ENCODE measurements around the gene RCOR1. TPM values are rescaled to one million over a fixed set of nuclear protein-coding genes. Genes with fewer than 3 reads are reported as not detected.
A peak's percentile ranks its signal among the peaks of the same experiment; 100 is the strongest.

RCOR1 gene
- total RNA-seq, 1 donor = 23.7 TPM

- no peak for TF ChIP-seq CTCF (IDR thresholded peaks at IDR 0.05; ENCODE audit: insufficient read depth, low read depth, low read length)
- no peak for DNase-seq (ENCODE audit: low read depth)
- H3K4me3 ChIP-seq (ENCODE audit: low read depth, low read length) = no peak overlapping the region
These were observed 54.2 kb downstream of the RCOR1 start for GRCh38 chr14:102646615-102647014.

DNA sequence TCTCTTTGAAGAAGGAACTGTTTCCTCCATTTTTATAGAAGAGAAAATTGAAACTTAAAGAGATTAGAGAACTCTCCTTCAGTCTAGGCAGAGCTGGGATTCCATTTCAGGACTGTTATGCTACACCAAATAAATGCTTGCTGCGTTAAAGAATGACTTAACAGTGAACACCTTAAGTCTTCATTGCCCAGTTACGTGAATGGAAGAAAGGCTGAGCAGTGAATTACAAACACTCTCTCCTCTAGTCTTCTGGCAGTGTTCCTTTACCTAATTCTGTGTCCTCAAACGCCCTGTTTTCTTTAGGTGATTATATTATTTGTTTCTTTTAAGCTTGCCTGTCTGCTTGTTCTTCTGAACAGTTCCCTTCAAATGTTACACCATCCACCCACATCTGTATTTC lies 59.7 kb downstream of the RCOR1 start:
- no peak for TF ChIP-seq CTCF (IDR thresholded peaks at IDR 0.05; ENCODE audit: insufficient read depth, low read depth, low read length)
- H3K4me3 ChIP-seq (ENCODE audit: low read depth, low read length) = no peak overlapping the region
- no peak for DNase-seq (ENCODE audit: low read depth)

DNA sequence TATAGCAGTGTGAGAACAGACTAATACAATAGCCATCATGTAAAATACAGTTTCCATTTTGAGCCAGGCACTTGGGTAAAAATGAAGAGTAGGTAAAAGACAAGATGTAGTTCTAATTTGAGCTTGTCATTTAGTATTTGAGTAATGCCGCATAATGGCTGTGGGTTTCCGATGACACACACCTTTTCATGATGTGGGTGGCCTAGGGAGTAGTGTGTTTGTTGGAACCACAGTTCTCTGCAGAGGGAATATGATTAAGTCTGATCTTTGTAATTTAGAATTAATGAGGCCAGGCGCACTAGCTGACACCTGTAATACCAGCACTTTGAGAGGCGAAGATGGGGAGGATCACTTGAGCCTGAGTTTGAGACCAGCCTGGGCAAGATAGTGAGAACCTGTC lies 61.8 kb downstream of the RCOR1 start:
- no peak for TF ChIP-seq CTCF (IDR thresholded peaks at IDR 0.05; ENCODE audit: insufficient read depth, low read depth, low read length)
- no peak overlapping the region for H3K4me3 ChIP-seq (ENCODE audit: low read depth, low read length)
- DNase-seq (ENCODE audit: low read depth) = no peak

DNA sequence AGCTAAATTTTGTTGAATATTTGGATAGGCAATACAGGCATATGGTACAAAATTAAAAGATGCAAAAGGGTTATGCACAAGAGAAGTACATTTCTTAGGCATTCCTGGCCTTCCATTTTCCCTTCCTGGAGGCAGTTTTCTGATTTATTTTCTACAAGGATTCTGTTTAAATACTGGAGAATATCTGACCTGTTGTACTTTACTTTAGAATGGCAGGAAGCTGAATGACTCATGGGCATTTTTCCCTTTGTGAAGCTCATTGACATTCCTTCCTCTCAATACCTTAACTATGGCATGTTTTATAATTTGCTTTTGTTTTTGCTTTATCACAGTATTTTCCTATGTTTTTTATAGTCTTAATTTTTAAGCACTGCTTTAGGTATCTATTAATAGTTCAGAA lies 62.7 kb downstream of the RCOR1 start:
- no peak for DNase-seq (ENCODE audit: low read depth)
- no peak for TF ChIP-seq CTCF (IDR thresholded peaks at IDR 0.05; ENCODE audit: insufficient read depth, low read depth, low read length)
- H3K4me3 ChIP-seq (ENCODE audit: low read depth, low read length) = no peak overlapping the region

GRCh38 chr14:102659797-102660196 lies 67.3 kb downstream of the RCOR1 start:
- no peak overlapping the region for H3K4me3 ChIP-seq (ENCODE audit: low read depth, low read length)
- TF ChIP-seq CTCF (IDR thresholded peaks at IDR 0.05; ENCODE audit: insufficient read depth, low read depth, low read length) = no peak
- peak; percentile 74 for DNase-seq (ENCODE audit: low read depth)

DNA sequence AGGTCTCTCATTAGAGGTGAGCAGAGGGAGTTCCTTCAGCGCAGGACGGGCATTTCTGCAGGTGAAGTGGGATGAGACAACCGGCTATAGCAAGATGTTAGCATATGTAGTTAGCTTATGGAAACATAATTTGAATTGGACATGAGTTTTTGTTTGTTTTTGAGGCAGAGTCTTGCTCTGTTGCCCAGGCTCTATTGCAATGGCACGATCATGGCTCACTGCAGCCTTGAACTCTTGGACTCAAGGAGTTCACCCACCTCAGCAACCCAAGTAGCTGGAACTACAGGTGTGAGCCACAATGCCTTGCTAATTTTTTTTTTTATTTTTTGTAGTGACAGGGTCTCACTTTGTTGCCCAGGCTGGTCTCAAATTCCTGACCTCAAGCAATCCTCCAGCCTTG lies 69.2 kb downstream of the RCOR1 start:
- TF ChIP-seq CTCF (IDR thresholded peaks at IDR 0.05; ENCODE audit: insufficient read depth, low read depth, low read length) = no peak
- no peak for DNase-seq (ENCODE audit: low read depth)
- no peak overlapping the region for H3K4me3 ChIP-seq (ENCODE audit: low read depth, low read length)

DNA sequence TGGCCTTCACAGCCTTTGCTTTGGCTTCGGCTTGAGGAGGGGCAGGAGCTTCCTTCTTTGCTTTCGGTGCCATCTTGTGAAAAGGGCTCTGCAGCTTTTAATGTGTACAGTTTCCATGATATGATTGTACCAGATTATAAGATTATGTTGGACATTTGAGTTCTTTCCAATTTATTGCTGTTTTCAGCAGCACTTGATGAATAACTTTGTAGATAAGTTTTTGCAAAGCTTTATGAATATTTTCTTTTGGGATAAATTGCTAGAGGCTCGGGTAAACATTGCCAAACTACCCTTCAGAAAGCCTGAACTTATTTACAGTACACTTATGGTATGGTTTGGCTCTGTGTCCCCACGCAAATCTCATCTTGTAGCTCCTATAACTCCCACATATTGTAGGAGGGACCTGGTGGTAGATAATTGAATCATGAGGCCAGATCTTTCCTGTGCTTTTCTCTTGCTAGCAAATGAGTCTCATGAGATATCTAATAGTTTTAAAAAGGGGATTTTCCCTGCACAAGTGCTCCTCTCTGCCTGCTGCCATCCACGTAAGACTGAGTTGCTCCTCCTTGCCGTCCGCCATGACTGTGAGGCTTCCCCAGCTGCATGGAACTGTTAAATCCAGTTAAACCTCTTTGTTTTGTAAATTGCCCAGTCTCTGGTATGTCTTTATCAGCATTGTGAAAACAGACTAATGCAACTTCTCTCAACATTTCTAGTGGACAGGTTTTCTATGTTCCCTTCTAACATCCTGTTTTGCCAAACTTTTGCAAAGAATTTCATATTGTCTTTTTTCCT lies 70.4 kb downstream of the RCOR1 start:
- peak; percentile 38 for DNase-seq (ENCODE audit: low read depth)
- no peak overlapping the region for H3K4me3 ChIP-seq (ENCODE audit: low read depth, low read length)
- TF ChIP-seq CTCF (IDR thresholded peaks at IDR 0.05; ENCODE audit: insufficient read depth, low read depth, low read length) = no peak
